ENCODE measurements around the gene DAPK2.

DAPK2 gene

DNA sequence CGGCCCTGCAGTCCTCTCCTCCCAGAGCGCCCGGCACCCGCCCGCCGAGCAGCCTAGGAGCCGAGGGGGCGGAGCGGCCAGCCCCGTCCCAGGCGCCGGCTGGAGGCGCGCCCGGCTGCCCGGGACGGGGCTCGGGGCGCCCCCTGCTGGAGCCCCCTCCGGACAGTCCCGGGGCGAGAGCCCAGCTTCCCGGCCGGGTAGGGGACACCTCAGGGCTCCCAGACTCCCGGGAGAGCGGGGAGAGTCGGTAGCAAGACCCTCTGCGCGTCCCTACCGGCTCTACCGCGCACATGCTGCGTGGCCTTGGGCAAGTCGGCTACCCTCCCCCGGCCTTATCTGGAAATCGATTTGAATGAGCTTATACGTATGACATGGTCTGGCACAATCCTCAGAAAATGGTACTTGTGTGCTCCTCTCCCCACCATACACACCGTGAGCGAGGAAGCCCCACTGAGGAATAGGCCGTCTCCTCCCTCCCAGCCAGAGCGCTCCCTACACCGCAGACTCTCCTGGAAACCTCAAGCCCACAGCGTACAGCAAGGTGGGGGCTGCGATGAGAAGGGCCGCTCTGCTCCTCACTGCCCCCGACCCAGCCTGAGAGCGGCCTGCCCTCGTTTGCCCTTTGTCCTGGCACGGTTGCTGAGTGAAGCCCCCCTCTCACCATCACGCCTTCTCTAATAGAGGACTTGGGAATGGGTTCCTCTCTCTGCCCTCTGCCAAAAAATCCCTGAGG lies at the start of gene DAPK2:
Gene DAPK2 (minus strand): TSS at position 65 of the 733 bp plus-strand sequence. CDS start 6,224 bp downstream, outside the sequence.
- in situ Hi-C loops (cut with MboI; ENCODE audit: low sequenced_read_pairs) = no loop called here

DNA sequence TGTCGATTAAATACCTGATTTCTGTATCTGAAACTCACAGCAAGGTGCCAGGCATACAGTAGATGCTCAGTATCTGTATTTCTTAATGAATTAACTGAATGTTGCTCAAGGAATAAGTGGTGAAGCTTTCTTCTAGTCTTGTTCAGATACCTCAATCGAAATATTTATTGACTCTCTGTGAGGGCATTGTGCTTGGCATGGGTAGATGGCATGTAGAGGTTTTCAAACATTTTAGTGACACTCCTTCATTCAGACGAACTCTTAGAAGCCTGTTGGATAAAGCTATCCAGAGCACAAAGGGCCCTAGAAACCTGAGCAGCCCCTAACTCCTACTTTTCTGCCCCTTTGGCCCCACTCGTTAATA lies 49.1 kb upstream of the DAPK2 start:
- in situ Hi-C loops (cut with MboI; ENCODE audit: low sequenced_read_pairs) = no loop called here

GRCh38 chr15:64093627-64094417 lies 47.5 kb upstream of the DAPK2 start, which contains the start of gene CIAO2A:
Gene CIAO2A (minus strand): TSS chr15:64093838. CDS start chr15:64093768, 70 bp downstream.
- in situ Hi-C loops (cut with MboI; ENCODE audit: low sequenced_read_pairs) = no loop called here

GRCh38 chr15:64092864-64093626 lies 46.8 kb upstream of the DAPK2 start:
- in situ Hi-C loops (cut with MboI; ENCODE audit: low sequenced_read_pairs) = no loop called here

- in situ Hi-C loops (cut with MboI; ENCODE audit: low sequenced_read_pairs) = no loop called here
Measured at GRCh38 chr15:64092075-64092820, 46.0 kb upstream of the DAPK2 start.

- in situ Hi-C loops (cut with MboI; ENCODE audit: low sequenced_read_pairs) = no loop called here
Measured at GRCh38 chr15:64090527-64090926, 44.2 kb upstream of the DAPK2 start.

DNA sequence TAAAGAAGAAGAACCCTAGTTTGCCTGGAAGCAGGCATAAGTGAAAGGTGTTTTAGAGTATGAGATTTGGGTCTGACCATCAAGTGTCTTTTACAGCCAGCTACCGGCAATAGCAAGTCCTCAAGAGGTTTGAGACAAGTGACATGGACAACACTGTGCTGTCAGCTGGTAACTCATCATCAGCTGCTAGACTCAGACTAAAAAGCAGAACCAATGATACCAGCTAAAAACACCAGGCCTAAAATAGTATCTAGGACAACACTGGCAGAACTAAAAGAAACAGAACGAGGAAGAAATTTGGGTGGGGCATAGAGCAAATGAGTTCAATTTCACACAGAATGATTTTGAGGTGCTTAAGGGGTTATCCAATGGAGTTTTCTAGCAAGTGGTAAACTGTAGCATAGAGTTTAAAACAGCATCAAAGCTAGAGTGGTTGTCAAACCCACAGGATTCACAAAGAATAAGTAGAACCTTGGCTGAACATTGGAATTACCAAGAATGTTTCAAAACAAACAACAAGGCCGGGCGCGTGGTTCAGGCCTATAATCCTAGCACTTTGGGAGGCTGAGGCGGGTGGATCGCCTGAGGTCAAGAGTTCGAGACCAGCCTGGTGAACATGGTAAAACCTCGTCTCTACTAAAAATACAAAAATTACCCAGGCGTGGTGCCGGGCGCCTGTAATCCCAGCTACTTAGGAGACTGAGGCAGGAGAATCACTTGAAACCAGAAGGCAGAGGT lies 43.4 kb upstream of the DAPK2 start:
- in situ Hi-C loops (cut with MboI; ENCODE audit: low sequenced_read_pairs) = no loop called here

GRCh38 chr15:64082757-64083156 lies 36.5 kb upstream of the DAPK2 start:
- in situ Hi-C loops (cut with MboI; ENCODE audit: low sequenced_read_pairs) = no loop called here

- in situ Hi-C loops (cut with MboI; ENCODE audit: low sequenced_read_pairs) = loop anchor here (25.0 kb wide), 2 partner anchors 336 to 611 kb away; no protein-coding TSS in a partner anchor
Measured at GRCh38 chr15:64073496-64073895, 27.2 kb upstream of the DAPK2 start.

DNA sequence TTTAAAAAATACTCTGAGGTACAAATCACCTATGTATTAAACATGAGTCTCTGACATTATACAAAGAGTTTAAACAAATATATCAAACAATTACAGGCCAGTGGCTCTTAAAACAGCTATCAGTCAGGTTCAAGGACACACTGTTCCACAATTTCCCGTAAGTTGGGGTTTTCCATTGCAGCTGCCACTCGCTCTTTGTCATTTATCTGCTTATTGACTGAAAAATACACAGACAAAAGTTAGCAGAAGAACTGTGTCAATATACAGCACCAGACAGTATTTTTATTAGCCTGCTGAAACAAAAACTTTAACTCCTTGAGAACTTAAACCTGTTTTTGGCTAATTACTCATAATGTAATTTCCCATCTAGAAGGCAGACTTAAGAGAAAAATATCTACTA lies 26.5 kb upstream of the DAPK2 start:
- in situ Hi-C loops (cut with MboI; ENCODE audit: low sequenced_read_pairs) = loop anchor here (25.0 kb wide), 2 partner anchors 336 to 611 kb away; no protein-coding TSS in a partner anchor

DNA sequence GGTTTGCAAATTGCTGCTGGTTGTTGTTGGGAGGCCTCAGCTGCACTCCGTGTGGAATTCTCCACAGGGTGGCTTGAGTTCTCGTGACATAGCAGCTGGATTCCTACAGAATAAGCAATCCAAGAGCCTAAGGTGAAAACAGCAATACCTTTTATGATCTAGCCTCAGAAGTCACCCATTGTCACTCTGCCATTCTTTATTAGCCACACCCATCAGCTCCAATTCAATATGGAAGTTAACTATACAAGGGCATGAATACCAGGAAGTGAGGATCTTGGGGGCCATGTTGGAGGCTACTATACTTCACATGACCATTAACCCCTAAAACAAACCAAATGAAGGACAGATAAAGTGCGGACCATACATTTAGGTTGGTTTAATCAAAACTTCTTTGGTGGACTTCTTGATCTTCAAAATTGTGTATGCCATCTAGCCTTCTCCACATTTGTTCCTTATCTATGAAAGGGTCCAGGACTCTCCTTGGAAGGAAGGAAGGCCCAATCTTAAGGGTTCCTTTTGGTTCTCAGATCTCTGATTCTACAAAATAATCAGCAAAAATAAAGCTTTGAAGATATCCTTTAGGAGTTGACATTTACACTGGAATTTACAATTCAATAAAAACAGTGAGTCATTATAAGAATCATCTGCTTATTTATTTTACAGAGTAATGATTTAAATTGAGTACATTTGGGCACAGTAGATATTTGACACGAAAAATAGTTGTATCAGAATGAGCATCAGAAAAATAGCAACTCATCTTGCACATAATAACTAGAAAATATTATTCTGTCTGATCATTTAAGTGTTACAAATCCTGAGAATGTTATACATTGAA lies 25.9 kb upstream of the DAPK2 start:
- in situ Hi-C loops (cut with MboI; ENCODE audit: low sequenced_read_pairs) = loop anchor here (25.0 kb wide), 2 partner anchors 335 to 610 kb away; no protein-coding TSS in a partner anchor

GRCh38 chr15:64070965-64071851 lies 24.9 kb upstream of the DAPK2 start:
- in situ Hi-C loops (cut with MboI; ENCODE audit: low sequenced_read_pairs) = loop anchor here (25.0 kb wide), 2 partner anchors 334 to 609 kb away; no protein-coding TSS in a partner anchor

DNA sequence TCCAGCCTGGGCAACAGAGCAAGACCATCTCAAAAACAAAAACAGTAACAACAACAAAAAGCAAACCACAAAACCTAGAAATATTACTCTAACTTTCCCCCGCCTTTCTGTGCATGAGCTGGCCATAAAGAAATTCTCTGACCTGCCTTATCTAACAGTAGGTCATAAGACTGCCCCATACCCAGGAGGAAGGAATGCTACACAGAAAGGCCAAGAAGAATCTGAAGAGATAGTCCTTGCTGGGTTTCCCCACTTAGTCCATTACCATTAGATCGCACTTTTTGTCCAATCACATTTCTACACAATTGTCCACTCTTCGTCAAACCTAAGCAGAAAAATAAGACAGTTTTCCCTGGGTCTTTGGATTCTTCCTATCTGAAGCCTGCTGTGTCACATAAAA lies 23.8 kb upstream of the DAPK2 start:
- in situ Hi-C loops (cut with MboI; ENCODE audit: low sequenced_read_pairs) = loop anchor here (25.0 kb wide), 2 partner anchors 333 to 608 kb away; no protein-coding TSS in a partner anchor

GRCh38 chr15:64068133-64068532 lies 21.8 kb upstream of the DAPK2 start:
- in situ Hi-C loops (cut with MboI; ENCODE audit: low sequenced_read_pairs) = loop anchor here (25.0 kb wide), 2 partner anchors 331 to 606 kb away; no protein-coding TSS in a partner anchor

DNA sequence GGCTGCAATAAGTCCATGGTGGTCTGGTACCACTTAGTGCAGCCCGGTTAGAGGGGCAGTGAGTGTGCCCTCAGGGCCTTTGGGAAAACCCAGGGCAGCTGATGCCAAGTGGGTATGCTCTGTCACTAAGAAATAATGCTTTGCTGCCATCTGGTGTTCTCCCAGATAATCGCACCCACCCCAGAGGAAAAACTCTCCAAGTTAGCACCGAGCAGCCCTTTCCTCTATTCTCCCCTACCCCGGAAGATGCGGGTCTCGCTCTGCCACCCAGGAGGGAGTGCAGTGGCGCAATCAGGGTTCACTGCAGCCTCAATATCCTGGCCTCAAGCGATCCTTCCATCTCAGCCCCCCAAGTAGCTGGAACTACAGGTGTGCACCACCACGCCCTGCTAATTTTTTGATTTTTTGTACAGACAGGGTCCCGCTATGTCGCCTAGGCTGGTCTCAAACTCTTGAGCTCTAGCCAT lies 21.3 kb upstream of the DAPK2 start:
- in situ Hi-C loops (cut with MboI; ENCODE audit: low sequenced_read_pairs) = loop anchor here (25.0 kb wide), 2 partner anchors 330 to 605 kb away; no protein-coding TSS in a partner anchor

- in situ Hi-C loops (cut with MboI; ENCODE audit: low sequenced_read_pairs) = loop anchor here (25.0 kb wide), 2 partner anchors 329 to 604 kb away; no protein-coding TSS in a partner anchor
Measured at GRCh38 chr15:64066451-64066850, 20.2 kb upstream of the DAPK2 start.

DNA sequence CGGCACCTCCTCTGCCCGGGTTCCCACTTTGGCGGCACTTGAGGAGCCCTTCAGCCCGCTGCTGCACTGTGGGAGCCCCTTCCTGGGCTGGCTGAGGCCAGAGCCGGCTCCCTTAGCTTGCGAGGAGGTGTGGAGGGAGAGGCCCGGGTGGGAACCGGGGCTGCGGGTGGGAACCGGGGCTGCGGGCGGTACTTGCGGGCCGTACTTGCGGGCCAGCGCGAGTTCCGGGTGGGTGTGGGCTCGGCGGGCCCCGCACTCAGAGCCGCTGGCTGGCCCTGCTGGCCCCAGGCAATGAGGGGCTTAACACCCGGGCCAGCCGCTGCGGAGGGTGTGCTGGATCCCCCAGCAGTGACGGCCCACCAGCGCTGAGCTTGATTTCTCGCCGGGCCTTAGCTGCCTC lies 14.4 kb upstream of the DAPK2 start:
- in situ Hi-C loops (cut with MboI; ENCODE audit: low sequenced_read_pairs) = loop anchor here (25.0 kb wide), 2 partner anchors 323 to 598 kb away; no protein-coding TSS in a partner anchor
